Measurements from ENCODE around the gene KRTAP12-1.
"Not testable (repeated sequence)": the region's sequence is repeated elsewhere in the genome, so short reads cannot be mapped to it uniquely, and the experiment has no call there.

KRTAP12-1 gene

DNA sequence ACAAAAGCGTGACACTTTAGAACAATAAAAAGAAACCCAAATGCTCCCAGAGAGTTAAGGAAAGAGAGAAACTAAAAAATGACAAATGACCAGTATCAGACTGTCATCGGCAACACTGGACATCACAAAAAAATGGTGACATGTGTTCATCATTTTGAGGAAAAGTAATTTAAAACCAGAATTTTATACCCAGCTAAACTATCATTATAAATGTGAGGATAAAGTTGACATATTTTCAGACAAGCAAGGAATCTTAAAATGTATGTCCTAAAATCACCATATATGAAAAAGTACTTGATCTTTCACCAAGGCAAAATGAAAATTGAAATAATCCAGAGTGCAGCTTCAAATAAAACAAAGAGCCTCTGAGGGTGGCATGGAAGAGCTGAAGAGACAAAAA is 37.1 kb downstream of the KRTAP12-1 start:
- no peak for DNase-seq (ENCODE audit: low spot score)

DNA sequence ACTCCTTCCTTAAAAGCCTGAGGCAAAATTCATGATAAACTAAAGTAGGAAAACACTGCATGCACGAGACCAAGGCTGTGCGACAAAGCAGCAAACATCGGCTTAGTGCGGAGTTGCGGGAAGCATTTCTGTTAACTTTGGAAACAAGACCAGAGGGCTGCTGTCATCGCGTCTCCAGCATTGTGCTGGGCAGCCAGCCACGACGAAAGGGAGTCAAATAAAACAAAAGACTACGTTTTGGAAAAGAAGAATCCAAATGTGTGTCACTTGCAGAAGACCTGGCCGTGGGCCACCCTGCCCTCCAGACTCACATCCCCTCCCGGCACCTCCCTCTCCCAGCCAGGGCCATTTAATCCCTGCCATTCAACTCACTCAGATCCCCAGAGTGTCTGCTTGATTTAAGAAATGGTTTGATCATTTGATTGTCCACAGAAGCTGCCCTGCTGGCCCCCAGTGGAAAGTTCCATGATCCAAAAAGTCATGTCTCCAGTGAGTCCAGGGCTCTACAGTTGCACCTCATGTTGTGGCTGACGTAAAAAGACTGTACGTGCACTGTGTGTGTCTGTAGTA is 38.1 kb downstream of the KRTAP12-1 start:
- no peak for DNase-seq (ENCODE audit: low spot score)

DNA sequence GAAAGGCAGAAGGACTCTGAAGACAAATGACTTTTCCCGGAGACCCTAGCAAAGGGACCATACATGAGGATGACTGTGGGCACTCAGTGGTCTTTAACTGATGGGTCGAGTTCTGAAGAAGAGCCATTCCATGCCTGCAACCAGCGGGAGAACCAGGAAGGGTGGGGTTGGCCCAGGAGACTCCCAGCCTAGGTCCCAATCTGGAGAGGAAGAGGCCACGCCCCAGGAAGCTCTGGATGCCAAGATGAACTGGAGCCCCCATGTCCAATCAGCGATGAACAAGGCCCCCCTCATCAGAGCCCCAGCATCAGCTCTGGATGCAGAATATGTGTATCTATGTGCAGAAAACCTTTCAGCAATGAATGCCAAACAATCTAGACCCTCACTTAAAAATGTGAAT is 41.2 kb downstream of the KRTAP12-1 start:
- DNase-seq (ENCODE audit: low spot score), result no peak

DNA sequence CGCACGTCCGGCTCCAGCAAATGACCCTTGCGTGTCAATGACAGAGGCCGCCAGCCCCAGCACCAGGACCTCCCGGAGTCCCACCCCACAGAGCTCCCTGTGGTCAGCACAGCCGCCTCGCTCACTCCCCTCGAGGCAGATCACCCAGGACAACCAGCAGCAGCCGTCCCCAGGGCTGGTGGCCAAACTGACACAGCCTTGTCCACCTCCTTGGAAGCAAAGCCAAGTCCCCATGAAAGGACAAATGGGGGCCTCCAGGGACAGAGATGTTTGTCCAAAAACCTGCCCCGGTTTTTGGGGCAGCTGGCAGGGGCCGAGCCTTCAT is 42.7 kb downstream of the KRTAP12-1 start:
- no peak for DNase-seq (ENCODE audit: low spot score)

DNA sequence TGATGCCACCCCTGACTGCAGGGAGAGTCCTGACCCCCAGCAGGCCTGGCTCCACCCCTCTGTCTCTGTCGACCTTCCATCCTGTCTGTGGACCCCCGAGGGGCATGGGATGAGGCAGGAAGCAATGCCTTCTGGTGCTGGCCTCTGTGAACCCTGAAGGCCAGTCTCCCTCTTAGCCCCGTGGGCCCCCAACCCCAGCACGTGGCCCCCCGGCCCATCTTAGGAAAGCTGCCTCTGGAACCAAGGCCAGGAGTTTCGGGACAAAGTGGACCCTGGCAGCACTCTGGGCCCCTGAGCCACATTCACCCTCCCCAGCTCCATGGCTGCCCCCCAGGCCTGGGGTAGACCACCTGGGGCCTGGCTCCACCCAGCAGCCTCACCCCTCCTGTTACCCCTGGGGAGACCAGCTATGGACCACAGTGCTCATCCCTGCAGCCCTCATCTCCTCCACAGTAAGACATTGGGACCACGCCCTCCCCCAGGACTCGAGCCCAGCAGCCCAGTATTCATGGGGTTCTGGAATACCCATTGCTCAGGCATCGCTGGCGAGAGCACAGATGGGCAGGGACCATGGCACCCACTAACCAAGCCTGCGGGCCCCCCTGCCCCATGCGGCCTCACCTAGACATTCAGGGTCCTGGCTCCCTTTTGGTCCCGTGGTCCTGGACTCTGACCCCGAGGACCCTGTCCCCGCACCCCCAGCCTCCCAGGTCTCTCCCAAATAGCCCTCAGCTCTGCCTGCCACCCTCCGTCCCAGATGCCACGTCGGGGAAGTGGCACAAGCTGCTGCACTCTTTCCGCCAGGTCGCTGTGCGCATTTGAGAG is 43.2 kb downstream of the KRTAP12-1 start:
- not testable (repeated sequence) for DNase-seq (ENCODE audit: low spot score)

DNA sequence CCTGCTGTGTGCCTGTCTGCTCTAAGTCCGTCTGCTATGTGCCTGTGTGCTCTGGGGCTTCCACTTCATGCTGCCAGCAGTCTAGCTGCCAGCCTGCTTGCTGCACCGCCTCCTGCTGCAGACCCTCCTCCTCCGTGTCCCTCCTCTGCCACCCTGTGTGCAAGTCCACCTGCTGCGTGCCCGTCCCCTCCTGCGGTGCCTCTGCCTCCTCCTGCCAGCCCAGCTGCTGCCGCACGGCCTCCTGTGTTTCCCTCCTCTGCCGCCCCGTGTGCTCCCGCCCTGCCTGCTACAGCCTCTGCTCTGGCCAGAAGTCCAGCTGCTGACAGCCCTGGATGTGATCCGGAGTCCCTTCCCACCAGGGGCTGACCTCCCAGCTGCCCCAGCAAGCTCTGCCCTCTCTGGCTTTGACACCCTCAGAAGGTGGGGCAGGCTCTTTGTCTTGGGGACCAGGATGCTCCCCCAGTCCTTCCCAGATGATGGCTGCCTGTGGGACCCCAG is 44.1 kb downstream of the KRTAP12-1 start:
- not testable (repeated sequence) for DNase-seq (ENCODE audit: low spot score)

DNA sequence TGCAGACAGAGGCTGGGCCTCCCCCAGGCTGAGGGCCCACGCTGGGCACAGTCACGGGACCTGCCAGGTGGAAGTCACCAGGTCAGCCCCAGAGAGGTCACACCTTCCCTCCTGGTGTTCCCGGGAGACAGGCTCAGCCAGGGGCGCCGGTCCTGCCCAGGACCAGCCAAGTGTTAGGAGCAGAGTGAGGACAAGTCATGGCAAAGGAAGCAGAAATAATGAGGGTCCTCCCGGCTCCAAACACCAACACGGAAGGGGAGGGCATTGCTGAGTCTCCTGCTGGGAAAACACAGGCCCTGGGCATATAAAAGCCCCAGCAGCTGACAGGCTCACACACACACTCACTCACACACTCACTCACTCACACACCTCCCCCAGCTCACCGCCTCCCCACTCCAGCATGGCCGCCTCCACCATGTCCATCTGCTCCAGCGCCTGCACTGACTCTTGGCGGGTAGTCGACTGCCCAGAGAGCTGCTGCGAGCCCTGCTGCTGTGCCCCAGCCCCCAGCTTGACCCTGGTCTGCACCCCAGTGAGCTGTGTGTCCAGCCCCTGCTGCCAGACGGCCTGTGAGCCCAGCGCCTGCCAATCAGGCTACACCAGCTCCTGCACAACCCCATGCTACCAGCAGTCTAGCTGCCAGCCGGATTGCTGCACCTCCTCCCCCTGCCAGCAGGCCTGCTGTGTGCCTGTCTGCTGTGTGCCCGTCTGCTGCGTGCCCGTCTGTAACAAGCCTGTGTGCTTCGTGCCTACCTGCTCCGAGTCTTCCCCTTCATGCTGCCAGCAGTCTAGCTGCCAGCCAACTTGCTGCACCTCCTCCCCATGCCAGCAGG is 44.7 kb downstream of the KRTAP12-1 start, which contains the start of gene KRTAP10-10:
TSS of gene KRTAP10-10 (plus strand) at position 339 of the 833 bp plus-strand sequence. CDS start at position 401, 62 bp downstream.
- no peak for DNase-seq (ENCODE audit: low spot score)

DNA sequence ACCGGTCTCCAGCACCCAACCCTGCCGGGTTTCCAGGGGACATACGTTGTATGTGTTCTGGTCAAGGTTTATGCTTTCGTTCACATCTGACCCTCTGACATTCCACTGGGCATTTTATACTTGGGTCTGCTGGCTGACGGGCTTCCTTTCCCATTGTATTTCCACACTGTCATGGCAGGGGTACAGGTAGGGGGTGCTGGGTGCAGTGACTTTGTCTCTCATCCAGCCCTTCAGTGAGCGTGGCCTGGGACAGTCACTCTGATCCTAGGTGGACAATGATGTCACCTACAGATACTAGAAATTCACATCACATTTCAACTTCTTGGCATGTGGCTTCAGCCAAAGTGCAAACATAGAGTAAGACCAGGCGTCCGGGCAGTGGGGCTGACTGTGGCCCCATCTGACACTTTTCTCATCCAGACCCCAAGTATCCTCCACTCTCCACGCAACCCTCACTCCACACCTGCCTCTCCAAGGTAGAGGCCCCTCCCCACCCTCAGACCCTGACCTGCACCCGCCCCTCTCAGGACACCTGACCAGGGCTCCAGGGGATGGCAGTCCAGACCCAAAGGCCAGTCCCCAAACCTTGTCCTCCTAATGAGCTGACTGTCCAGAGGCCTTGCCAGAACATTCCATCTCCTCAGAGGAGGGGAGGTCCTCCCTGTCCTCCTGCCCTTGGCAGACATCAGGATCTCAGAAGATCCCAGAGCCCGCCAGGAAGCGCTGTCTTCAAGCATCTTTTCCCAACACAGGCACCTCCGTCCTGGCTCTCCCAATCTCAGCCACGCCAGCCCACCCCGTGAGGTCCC is 45.5 kb downstream of the KRTAP12-1 start:
- DNase-seq (ENCODE audit: low spot score), result no peak

DNA sequence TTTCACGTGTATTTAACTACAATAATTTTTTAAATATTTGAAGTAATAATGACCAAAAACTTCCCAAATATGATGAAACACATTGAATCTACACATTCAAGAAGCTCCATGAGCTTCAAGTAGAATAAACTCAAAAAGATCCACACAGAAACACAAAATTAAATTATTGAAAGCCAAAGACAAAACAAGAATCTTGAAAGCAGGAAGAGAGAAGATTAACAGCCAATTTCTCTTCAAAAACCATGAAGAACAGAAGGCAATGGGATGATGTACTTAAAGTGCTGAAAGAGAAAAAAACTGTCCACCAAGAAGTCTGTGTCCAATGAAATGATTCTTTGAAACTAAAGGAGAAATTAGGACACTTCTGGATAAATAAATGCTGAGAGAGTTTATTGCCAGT is 49.9 kb downstream of the KRTAP12-1 start:
- no peak for DNase-seq (ENCODE audit: low spot score)

All from AG08396 (cell line).